Epithelial cell of proximal tubule (primary cell): ENCODE results near the gene TMEM236. TPM values are rescaled to one million over a fixed set of nuclear protein-coding genes. Genes with fewer than 3 reads are reported as not detected.

Experiments
- DNase-seq: peaks from one replicate; pipeline ENCODE4 v3.0.0-alpha.2; 2011; ENCODE audit warnings: low read depth
- H3K4me3 ChIP-seq: 2 replicates; pipeline ENCODE4 v1.5.1; 2011; ENCODE audit warnings: low read depth, mild to moderate bottlenecking, low read length
- CTCF ChIP-seq: conservative IDR thresholded peaks from 2 replicates; pipeline ENCODE4 v1.5.1; 2012; ENCODE audit warnings: low read depth, mild to moderate bottlenecking, low read length
- total RNA-seq: library from RNA; depleted of rRNA; stranded (reverse); fragments of >200 nt; gene quantifications from 2 replicates; pipeline ENCODE4 v1.2.3, GENCODE V29; 2015

The TMEM236 gene
- total RNA-seq, 1 donor from 2014 or later = 0.17 TPM

- DNase-seq = no peak
- no peak for TF ChIP-seq CTCF
- H3K4me3 ChIP-seq = no peak overlapping the region
These were observed 65.3 kb downstream of the TMEM236 start for GRCh38 chr10:17817316-17817715.

GRCh38 chr10:17817790-17818189, 65.8 kb downstream of the TMEM236 start:
- DNase-seq = no peak
- TF ChIP-seq CTCF = no peak
- no peak overlapping the region for H3K4me3 ChIP-seq

- H3K4me3 ChIP-seq = no peak overlapping the region
- TF ChIP-seq CTCF = no peak
- DNase-seq = no peak
These were observed 67.8 kb downstream of the TMEM236 start for GRCh38 chr10:17819836-17820235.

GRCh38 chr10:17820943-17821342, 68.9 kb downstream of the TMEM236 start:
- no peak for TF ChIP-seq CTCF
- no peak for DNase-seq
- H3K4me3 ChIP-seq = no peak overlapping the region

GRCh38 chr10:17821893-17822292, 69.9 kb downstream of the TMEM236 start:
- TF ChIP-seq CTCF = no peak
- no peak for DNase-seq
- H3K4me3 ChIP-seq = no peak overlapping the region

GRCh38 chr10:17831341-17831740, 79.3 kb downstream of the TMEM236 start:
- no peak for DNase-seq
- H3K4me3 ChIP-seq = no peak overlapping the region
- no peak for TF ChIP-seq CTCF

- no peak for TF ChIP-seq CTCF
- no peak overlapping the region for H3K4me3 ChIP-seq
- DNase-seq = no peak
These were observed 79.9 kb downstream of the TMEM236 start for GRCh38 chr10:17831896-17832295.
